H1 (cell line): ENCODE results near the gene AP5Z1. TPM values are rescaled to one million over a fixed set of nuclear protein-coding genes. Genes with fewer than 3 reads are reported as not detected.

Source experiments
- CHD2 ChIP-seq: IDR thresholded peaks from 2 replicates; pipeline ENCODE4 v1.6.1; 2012; ENCODE audit warnings: low read length, improper control_type of control experiment
- CHD7 ChIP-seq: fragments of 300-600 bp; sonication (generic); IDR thresholded peaks from 2 replicates; pipeline ENCODE4 v1.7.1; 2012; ENCODE audit warnings: low read length, moderate library complexity, mild to moderate bottlenecking, inconsistent platforms; ENCODE audit not compliant: insufficient replicate concordance
- TAF1 ChIP-seq: IDR thresholded peaks from 2 replicates; pipeline ENCODE4 v1.6.1; 2011; ENCODE audit warnings: mild to moderate bottlenecking, low read depth, low read length
- TBP ChIP-seq: IDR thresholded peaks from 2 replicates; pipeline ENCODE4 v1.6.1; 2011; ENCODE audit warnings: low read depth, low read length, improper control_type of control experiment
- TCF12 ChIP-seq: IDR thresholded peaks from 2 replicates; pipeline ENCODE4 v1.6.1; 2011; ENCODE audit warnings: low read depth, mild to moderate bottlenecking, low read length
- polyA plus RNA-seq, 7 experiments: library from polyadenylated mRNA; depleted of rRNA in 3 of 7; stranded (reverse) in 5 of 7; unstranded in 2 of 7; fragments of >200 nt in 5 of 7; fragments of 200-250 nt in 2 of 7; gene quantifications; 1 replicate in 5 of 7; 2 replicates in 1 of 7; 4 replicates in 1 of 7; pipeline versions ENCODE4 v1.2.1 to v1.2.3, GENCODE V29; 2011 to 2013; ENCODE audit warnings: missing spikeins in 2 of 7, mixed read lengths in 2 of 7
- total RNA-seq: library from RNA; stranded (reverse); fragmentation: NEBNext Ultra II Directional; extraction: Animal tissue kit (Norgen Biotek cat#: 25700); gene quantifications from 2 replicates; pipeline ENCODE4 v1.2.1, GENCODE V29; 2021

AP5Z1 gene
- total and polyA plus RNA-seq, 2 of the 8 experiments (the other 6 are each of a cell fraction or from before 2014, with no cell fraction given), result 24.0 to 24.7 TPM

GRCh38 chr7:4789194-4790077 lies 14.0 kb downstream of the AP5Z1 start (continued):
- TF ChIP-seq CHD7 (no peak), TBP (no peak), TCF12 (no peak), TAF1 (no peak), CHD2 (no peak)
- TF ChIP-seq, all 59 proteins: peak for 0
